HFFc6 (cell line): ENCODE data around the gene SAMHD1. TPM values are rescaled to one million over a fixed set of nuclear protein-coding genes. Genes with fewer than 3 reads are reported as not detected.

Experiments used
- DNase-seq: peaks from one replicate; pipeline ENCODE4 v3.0.0-alpha.2; 2018
- H3K27ac Mint-ChIP-seq: 2 replicates; pipeline ENCODE4 v1.8.0; 2020; ENCODE audit warnings: mild to moderate bottlenecking, mixed read lengths
- H3K27me3 Mint-ChIP-seq: 2 replicates; pipeline ENCODE4 v1.8.0; 2021; ENCODE audit warnings: mild to moderate bottlenecking, moderate library complexity, mixed read lengths; ENCODE audit not compliant: insufficient read depth
- H3K36me3 Mint-ChIP-seq: 2 replicates; pipeline ENCODE4 v1.8.0; 2021; ENCODE audit warnings: low read depth, mixed read lengths
- H3K4me1 Mint-ChIP-seq: 2 replicates; pipeline ENCODE4 v1.8.0; 2020; ENCODE audit warnings: low read depth, mixed read lengths
- H3K4me3 Mint-ChIP-seq: 2 replicates; pipeline ENCODE4 v1.8.0; 2020; ENCODE audit warnings: mild to moderate bottlenecking, moderate library complexity, mixed read lengths
- H3K9me3 Mint-ChIP-seq: 2 replicates; pipeline ENCODE4 v1.8.0; 2020; ENCODE audit warnings: mild to moderate bottlenecking, mixed read lengths
- total RNA-seq, 6 experiments: library from RNA; stranded (reverse); fragmentation: NEBNext Ultra II Directional; extraction: Animal tissue kit (Norgen Biotek cat#: 25700); gene quantifications; 2 replicates in 1 of 6; 3 replicates in 5 of 6; pipeline ENCODE4 v1.2.3, GENCODE V29; 2021
- TF ChIP-seq, protein P1 (sequence below): fragments of 200-600 bp; sonication (generic); IDR thresholded peaks from 2 replicates; pipeline ENCODE4 v1.5.0; 2021; ENCODE audit warnings: antibody characterized with exemption, mild to moderate bottlenecking

Gene SAMHD1
- total RNA-seq, 6 experiments from 2014 or later = 19.4 to 31.3 (median 23.8) TPM

DNA sequence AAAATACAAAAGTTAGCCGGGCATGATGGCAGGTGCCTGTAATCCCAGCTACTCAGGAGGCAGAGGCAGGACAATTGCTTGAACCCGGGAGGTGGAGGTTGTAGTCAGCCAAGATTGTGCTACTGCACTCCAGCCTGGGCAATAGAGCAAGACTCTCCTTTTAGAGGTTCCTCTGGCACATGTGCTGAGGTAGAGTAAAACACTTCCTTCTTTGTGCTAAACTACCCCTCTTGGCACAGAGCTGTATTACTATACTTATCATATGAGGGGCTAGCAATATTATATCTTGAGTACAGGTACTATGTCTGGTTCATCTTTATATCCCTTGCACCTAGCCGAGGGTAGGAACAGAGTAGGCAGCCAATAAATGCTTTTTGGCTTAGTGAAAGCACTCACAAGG, 40.2 kb upstream of the SAMHD1 start:
- Mint-ChIP-seq H3K4me1 (no peaks in the 10 kb centered on the region), H3K9me3 (peaks cover 10% of the 10 kb centered on the region), H3K36me3 (peaks cover 34% of the 10 kb centered on the region)

DNA sequence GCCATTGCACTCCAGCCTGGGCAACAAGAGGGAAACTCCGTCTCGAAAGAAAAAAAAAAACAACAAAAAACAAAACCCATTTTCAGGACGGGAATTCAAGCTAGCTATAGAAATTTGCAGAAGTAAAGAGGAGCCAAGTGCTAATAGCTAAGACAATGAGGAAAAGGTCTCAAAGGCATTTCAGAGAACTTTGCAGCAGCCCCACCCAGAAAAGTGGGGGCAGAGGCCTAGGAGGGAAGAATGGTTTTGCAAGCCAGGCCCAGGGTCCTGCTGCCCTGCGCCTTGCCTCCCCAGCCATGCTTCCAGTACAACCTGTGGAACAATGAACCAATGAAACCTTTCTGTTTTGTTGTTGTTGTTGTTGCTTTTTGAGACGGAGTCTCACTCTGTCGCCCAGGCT, 38.3 kb upstream of the SAMHD1 start:
- H3K4me1 Mint-ChIP-seq = no peaks in the 10 kb centered on the region
- H3K9me3 Mint-ChIP-seq = peaks cover 10% of the 10 kb centered on the region
- no peak overlapping the region for H3K27ac Mint-ChIP-seq
- TF ChIP-seq, protein P1, sequence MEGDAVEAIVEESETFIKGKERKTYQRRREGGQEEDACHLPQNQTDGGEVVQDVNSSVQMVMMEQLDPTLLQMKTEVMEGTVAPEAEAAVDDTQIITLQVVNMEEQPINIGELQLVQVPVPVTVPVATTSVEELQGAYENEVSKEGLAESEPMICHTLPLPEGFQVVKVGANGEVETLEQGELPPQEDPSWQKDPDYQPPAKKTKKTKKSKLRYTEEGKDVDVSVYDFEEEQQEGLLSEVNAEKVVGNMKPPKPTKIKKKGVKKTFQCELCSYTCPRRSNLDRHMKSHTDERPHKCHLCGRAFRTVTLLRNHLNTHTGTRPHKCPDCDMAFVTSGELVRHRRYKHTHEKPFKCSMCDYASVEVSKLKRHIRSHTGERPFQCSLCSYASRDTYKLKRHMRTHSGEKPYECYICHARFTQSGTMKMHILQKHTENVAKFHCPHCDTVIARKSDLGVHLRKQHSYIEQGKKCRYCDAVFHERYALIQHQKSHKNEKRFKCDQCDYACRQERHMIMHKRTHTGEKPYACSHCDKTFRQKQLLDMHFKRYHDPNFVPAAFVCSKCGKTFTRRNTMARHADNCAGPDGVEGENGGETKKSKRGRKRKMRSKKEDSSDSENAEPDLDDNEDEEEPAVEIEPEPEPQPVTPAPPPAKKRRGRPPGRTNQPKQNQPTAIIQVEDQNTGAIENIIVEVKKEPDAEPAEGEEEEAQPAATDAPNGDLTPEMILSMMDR = no peak
- no peaks in the 10 kb centered on the region; the same call in 1 of the 2 replicates for H3K27me3 Mint-ChIP-seq
- no peak overlapping the region for H3K4me3 Mint-ChIP-seq
- DNase-seq = no peak
- H3K36me3 Mint-ChIP-seq = peaks cover 19% of the 10 kb centered on the region

More for the DNA sequence above, 40.2 kb upstream of the SAMHD1 start:
- Mint-ChIP-seq H3K4me3 (no peak overlapping the region), H3K27me3 (no peaks in the 10 kb centered on the region), H3K27ac (no peak overlapping the region)
- TF ChIP-seq, protein P1 = no peak
- no peak for DNase-seq

DNA sequence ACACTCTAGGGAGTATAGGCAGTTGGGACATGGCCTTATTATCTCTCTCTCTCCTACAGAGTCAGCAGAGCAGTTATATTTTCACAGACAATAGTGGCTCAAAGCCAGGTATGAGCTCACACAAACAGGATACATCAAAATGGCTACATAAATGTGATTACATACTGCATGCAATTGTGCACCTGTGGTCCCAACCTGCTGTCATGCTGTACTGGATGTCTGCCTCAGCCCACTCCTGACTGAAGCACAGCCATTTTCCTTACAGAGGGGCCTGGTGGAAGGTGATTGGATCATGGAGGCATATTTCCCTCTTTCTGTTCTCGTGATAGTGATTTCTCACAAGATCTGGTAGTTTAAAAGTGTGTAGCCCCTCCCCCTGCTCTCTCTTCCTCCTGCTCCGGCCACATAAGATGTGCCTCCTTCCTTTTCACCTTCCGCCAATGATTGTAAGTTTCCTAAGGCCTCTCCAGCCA, 37.0 kb upstream of the SAMHD1 start:
- TF ChIP-seq, protein P1 = no peak
- DNase-seq = peak; percentile 10
- Mint-ChIP-seq H3K9me3 (peaks cover 9% of the 10 kb centered on the region), H3K36me3 (peaks cover 10% of the 10 kb centered on the region), H3K27ac (no peak overlapping the region), H3K4me3 (no peak overlapping the region), H3K4me1 (no peaks in the 10 kb centered on the region), H3K27me3 (no peaks in the 10 kb centered on the region; the same call in 1 of the 2 replicates)

DNA sequence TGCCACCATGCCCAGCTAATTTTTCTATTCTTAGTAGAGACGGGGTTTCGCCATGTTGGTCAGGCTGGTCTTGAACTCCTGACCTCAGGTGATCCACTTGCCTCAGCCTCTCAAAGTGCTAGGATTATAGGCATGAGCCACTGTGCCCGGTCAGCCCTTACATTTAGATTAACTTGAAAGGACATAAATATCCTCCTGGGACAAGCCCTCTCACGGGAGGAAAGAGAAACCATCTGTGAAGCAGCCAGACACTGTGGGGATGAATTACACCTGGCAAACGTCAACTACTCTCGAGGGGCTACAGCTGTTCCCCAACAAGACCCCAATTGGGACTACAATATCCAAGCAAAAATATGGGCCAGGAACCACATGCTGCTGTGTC, 32.7 kb upstream of the SAMHD1 start:
- H3K9me3 Mint-ChIP-seq = no peaks in the 10 kb centered on the region
- no peaks in the 10 kb centered on the region for H3K4me1 Mint-ChIP-seq
- no peak overlapping the region for H3K27ac Mint-ChIP-seq
- no peak for DNase-seq
- H3K27me3 Mint-ChIP-seq = no peaks in the 10 kb centered on the region; the same call in 1 of the 2 replicates
- TF ChIP-seq, protein P1 = no peak
- H3K4me3 Mint-ChIP-seq = no peak overlapping the region
- no peaks in the 10 kb centered on the region for H3K36me3 Mint-ChIP-seq

DNA sequence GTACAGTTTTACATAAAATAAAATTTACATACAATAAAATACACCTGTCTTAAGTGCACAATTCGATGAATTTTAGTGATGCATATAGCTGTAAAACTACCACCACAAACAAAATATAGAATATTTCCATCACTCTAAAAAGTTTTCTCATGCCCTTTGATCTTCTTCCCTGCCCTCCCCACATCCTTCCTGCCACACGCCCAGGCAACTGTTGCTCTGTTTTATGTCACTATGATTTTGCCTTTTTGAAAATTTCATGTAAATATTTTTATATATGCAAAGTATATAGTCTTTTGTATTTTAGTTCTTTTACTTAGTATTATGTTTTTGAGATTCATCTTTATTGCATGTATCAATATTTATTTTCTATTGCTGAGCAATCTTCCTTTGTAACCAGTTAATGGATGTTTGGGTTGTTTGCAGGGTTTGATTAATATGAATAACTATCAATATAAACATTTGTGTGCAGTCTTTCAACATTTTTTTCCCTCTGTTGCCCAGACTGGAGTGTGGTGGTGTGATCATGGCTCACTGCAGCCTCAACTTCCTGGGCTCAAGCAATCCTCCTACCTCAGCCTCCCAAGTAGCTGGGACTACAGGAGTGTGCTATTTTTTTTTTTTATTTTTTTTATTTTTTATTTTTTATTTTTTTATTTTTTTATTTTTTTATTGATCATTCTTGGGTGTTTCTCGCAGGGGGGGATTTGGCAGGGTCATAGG, 23.8 kb upstream of the SAMHD1 start:
- no peak overlapping the region for H3K27ac Mint-ChIP-seq
- H3K36me3 Mint-ChIP-seq = no peaks in the 10 kb centered on the region
- no peaks in the 10 kb centered on the region; the same call in none of the 2 replicates for H3K27me3 Mint-ChIP-seq
- no peak overlapping the region for H3K4me3 Mint-ChIP-seq
- H3K4me1 Mint-ChIP-seq = no peaks in the 10 kb centered on the region
- DNase-seq = no peak
- TF ChIP-seq, protein P1 = no peak
- no peaks in the 10 kb centered on the region for H3K9me3 Mint-ChIP-seq
